Fibroblast of villous mesenchyme (primary cell): Measurements from ENCODE around the gene SNIP1. TPM values are rescaled to one million over a fixed set of nuclear protein-coding genes. Genes with fewer than 3 reads are reported as not detected.

Experiments used
- DNase-seq: peaks from one replicate; pipeline ENCODE4 v3.0.0-alpha.2; 2010; ENCODE audit warnings: low read depth
- H3K4me3 ChIP-seq: 2 replicates; pipeline ENCODE4 v1.5.1; 2011; ENCODE audit warnings: low read depth, mild to moderate bottlenecking, low read length
- CTCF ChIP-seq: IDR thresholded peaks from 2 replicates; pipeline ENCODE4 v1.5.1; 2012; ENCODE audit warnings: low read depth, mild to moderate bottlenecking, low read length; ENCODE audit not compliant: insufficient read depth
- small RNA-seq: library from RNA; depleted of rRNA; stranded (forward); fragments of <200 nt; gene quantifications from one replicate; pipeline ENCODE3, GENCODE V24; 2012
- total RNA-seq: library from RNA; depleted of rRNA; stranded (reverse); fragments of >200 nt; gene quantifications from 2 replicates; pipeline ENCODE4 v1.2.3, GENCODE V29; 2012

Gene SNIP1
- total RNA-seq, 1 donor, result 9.5 TPM

GRCh38 chr1:37487619-37487984 is 66.5 kb downstream of the SNIP1 start:
- no peak for TF ChIP-seq CTCF
- DNase-seq, result no peak
- H3K4me3 ChIP-seq, result no peak overlapping the region

DNA sequence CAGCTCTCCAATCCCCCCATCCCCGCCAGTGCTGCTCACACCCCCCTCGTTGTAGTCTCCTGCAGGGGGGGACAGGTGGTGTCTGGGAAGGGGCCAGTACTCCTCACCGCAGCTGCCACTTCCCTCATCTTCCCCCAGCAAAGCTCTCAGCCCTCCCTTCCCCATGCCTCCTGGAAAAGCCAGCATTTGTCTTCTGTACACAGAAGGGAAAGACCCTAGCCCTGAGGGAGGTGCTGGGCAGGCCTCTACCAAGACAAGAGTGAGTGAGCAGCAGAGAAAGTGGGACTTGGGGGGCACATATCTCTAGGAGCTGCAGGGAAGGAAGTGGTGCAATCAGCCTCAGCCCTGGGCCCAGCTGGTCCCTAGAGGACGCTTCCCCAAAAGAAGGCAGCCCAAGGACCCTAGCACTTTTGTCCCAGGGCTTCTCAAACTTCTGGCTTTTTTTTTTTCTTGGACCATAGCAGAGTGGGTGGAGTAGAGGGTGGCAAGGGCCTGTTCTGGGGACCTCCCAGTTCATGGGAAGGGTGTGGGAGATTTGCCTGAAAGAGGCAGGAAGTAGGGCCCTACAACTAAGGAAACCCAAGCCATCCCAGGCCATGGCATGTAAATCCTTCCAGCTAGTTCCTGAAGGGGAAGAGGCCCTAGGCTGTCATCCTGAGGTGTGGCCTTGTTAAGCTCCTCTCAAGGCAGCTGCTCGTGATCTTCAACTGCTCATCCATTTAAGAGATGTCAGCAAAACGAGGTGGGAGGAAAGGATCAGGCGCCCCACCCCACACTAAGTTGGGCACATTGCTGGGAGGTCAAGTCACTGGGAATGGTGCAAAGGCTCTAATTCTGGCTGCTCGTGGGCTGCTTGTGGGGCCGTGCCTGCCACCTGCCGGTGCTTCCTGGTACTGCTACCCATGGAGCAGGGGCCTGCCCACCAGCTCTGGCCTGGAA is 67.1 kb downstream of the SNIP1 start:
- H3K4me3 ChIP-seq, result no peak overlapping the region
- TF ChIP-seq CTCF, result peak; percentile 99
- DNase-seq, result peak; percentile 88

GRCh38 chr1:37485902-37486679 is 68.0 kb downstream of the SNIP1 start:
- no peak for TF ChIP-seq CTCF
- peak; percentile 65 for DNase-seq
- H3K4me3 ChIP-seq, result no peak overlapping the region

Small RNA genes lying within 50 kb of the gene (small RNA-seq; reads per million reads assigned to genes)
- gene AL034379.1, result not detected
- gene MIR5581, result 0.56 reads per million

Other genes with a start within 250 kb of the SNIP1 start
- 21.6 and 38.9 TPM in 2 replicates for gene ZC3H12A, start 79.7 kb downstream of the SNIP1 start, total RNA-seq
- 54.8 and 60.9 TPM in 2 replicates for gene MEAF6, start 39.5 kb downstream of the SNIP1 start, total RNA-seq
- gene DNALI1, start 2.6 kb upstream of the SNIP1 start, total RNA-seq, result 7.1 and 7.3 TPM in 2 replicates
- 77.7 and 85.4 TPM in 2 replicates for gene GNL2, start 41.6 kb upstream of the SNIP1 start, total RNA-seq
- not detected in 2 replicates for gene RSPO1, start 80.6 kb upstream of the SNIP1 start, total RNA-seq
- 6.1 and 14.2 TPM in 2 replicates for gene CDCA8, start 138.2 kb upstream of the SNIP1 start, total RNA-seq
- under 0.01 TPM in 1 of 2 replicates, not detected in the other for gene EPHA10, start 210.8 kb upstream of the SNIP1 start, total RNA-seq
- gene MANEAL, start 239.6 kb upstream of the SNIP1 start, total RNA-seq, result 0.43 and 0.97 TPM in 2 replicates